ENCODE measurements around the gene TAMALIN.

- TF ChIP-seq EZH2phosphoT487 (IDR thresholded peaks at IDR 0.05; ENCODE audit: borderline replicate concordance) (no peak), CTCF (conservative IDR thresholded peaks at IDR 0.05; ENCODE audit: low read length) (no peak)
Observed at GRCh38 chr12:52018433-52019112, 11.8 kb downstream of the TAMALIN start.
